Sigmoid colon (tissue), 4 donors: Measurements from ENCODE around the gene ULBP3.

Experiments used
- CTCF ChIP-seq, 4 experiments: fragments of 450-650 bp in 3 of 4; fragments of 200-600 bp in 1 of 4; IDR thresholded peaks; one replicate each; pipeline ENCODE4 v1.5.1; 2016 to 2019; ENCODE audit warnings: antibody characterized with exemption in 4 of 4, mild to moderate bottlenecking in 3 of 4, moderate library complexity in 2 of 4
- EP300 ChIP-seq, 4 donors: sonication (generic); formaldehyde crosslinking; IDR thresholded peaks; one replicate each; pipeline ENCODE4 v1.6.1; 2017; ENCODE audit warnings: antibody characterized with exemption in 4 of 4
- POLR2A ChIP-seq, 2 donors: fragments of 450-650 bp; IDR thresholded peaks; one replicate each; pipeline ENCODE4 v1.6.1; 2016; ENCODE audit warnings: antibody characterized with exemption in 2 of 2, mild to moderate bottlenecking in 2 of 2, moderate library complexity in 2 of 2
- POLR2AphosphoS5 ChIP-seq, 4 donors: sonication (generic); formaldehyde crosslinking; IDR thresholded peaks; one replicate each; pipeline ENCODE4 v1.6.1; 2017; ENCODE audit warnings: antibody characterized with exemption in 4 of 4

- no peak for TF ChIP-seq CTCF (IDR thresholded peaks at IDR 0.05)
- no peak for TF ChIP-seq POLR2AphosphoS5 (IDR thresholded peaks at IDR 0.05)
- TF ChIP-seq POLR2A (IDR thresholded peaks at IDR 0.05): no peak
- TF ChIP-seq EP300 (IDR thresholded peaks at IDR 0.05): no peak
Measured at GRCh38 chr6:150076196-150076893, 7.4 kb upstream of the ULBP3 start.
